Liver (tissue), 9 donors: Measurements from ENCODE around the gene GAPVD1. TPM values are rescaled to one million over a fixed set of nuclear protein-coding genes. Genes with fewer than 3 reads are reported as not detected.

Source experiments
- DNase-seq: peaks from one replicate; pipeline ENCODE4 v3.0.0-alpha.2; 2017; ENCODE audit warnings: low spot score
- H3K27ac ChIP-seq, 2 donors: one replicate each; pipeline ENCODE4 v1.7.0; 2013; ENCODE audit warnings: inconsistent platforms in 2 of 2, low read length in 2 of 2, control low read depth in 1 of 2, low read depth in 1 of 2, mild to moderate bottlenecking in 1 of 2
- H3K27me3 ChIP-seq, 4 donors: one replicate each; pipeline versions ENCODE4 v1.6.1 to v1.7.0; 2013; ENCODE audit warnings: low read length in 3 of 4, inconsistent platforms in 1 of 4, mild to moderate bottlenecking in 1 of 4, moderate library complexity in 1 of 4; ENCODE audit not compliant: control insufficient read depth in 4 of 4, insufficient read depth in 4 of 4
- H3K36me3 ChIP-seq, 4 donors: one replicate each; pipeline versions ENCODE4 v1.6.1 to v1.7.0; 2013; ENCODE audit warnings: low read length in 3 of 4, mild to moderate bottlenecking in 3 of 4, low read depth in 1 of 4, moderate library complexity in 1 of 4; ENCODE audit not compliant: control insufficient read depth in 4 of 4, insufficient read depth in 3 of 4
- H3K4me1 ChIP-seq, 4 donors: one replicate each; pipeline versions ENCODE4 v1.6.1 to v1.7.0; 2013; ENCODE audit warnings: low read length in 3 of 4, mild to moderate bottlenecking in 3 of 4, moderate library complexity in 1 of 4; ENCODE audit not compliant: control insufficient read depth in 4 of 4, insufficient read depth in 4 of 4
- H3K4me3 ChIP-seq, 3 donors: one replicate each; pipeline versions ENCODE4 v1.6.1 to v1.7.0; 2013; ENCODE audit warnings: low read length in 3 of 3, control low read depth in 1 of 3, low read depth in 1 of 3, mild to moderate bottlenecking in 1 of 3
- H3K9ac ChIP-seq, 2 donors: one replicate each; pipeline ENCODE4 v1.7.0; 2013; ENCODE audit warnings: low read length in 2 of 2, mild to moderate bottlenecking in 2 of 2, moderate library complexity in 2 of 2, control low read depth in 1 of 2, low read depth in 1 of 2
- H3K9me3 ChIP-seq, 4 donors: one replicate each; pipeline versions ENCODE4 v1.6.1 to v1.7.0; 2013; ENCODE audit warnings: low read length in 3 of 4; ENCODE audit not compliant: control insufficient read depth in 4 of 4
- ATF3 ChIP-seq: IDR thresholded peaks from 2 replicates; pipeline ENCODE4 v1.6.1; 2016; ENCODE audit warnings: antibody characterized with exemption
- EGR1 ChIP-seq, 2 donors: IDR thresholded peaks; 2 replicates each; pipeline ENCODE4 v1.6.1; 2016 to 2018; ENCODE audit warnings: antibody characterized with exemption in 2 of 2, low read depth in 2 of 2
- FOXA1 ChIP-seq: IDR thresholded peaks from 2 replicates; pipeline ENCODE4 v1.6.1; 2016; ENCODE audit warnings: antibody characterized with exemption
- FOXA2 ChIP-seq: IDR thresholded peaks from 2 replicates; pipeline ENCODE4 v1.6.1; 2016; ENCODE audit warnings: antibody characterized with exemption
- GABPA ChIP-seq, 2 donors: IDR thresholded peaks in 1 of 2; conservative IDR thresholded peaks in 1 of 2; 2 replicates each; pipeline ENCODE4 v1.6.1; 2016; ENCODE audit warnings: antibody characterized with exemption in 2 of 2, mild to moderate bottlenecking in 1 of 2, moderate library complexity in 1 of 2
- HNF4A ChIP-seq, 2 donors: conservative IDR thresholded peaks; 2 replicates each; pipeline ENCODE4 v1.6.1; 2016; ENCODE audit warnings: antibody characterized with exemption in 2 of 2, mild to moderate bottlenecking in 2 of 2
- HNF4G ChIP-seq: IDR thresholded peaks from 2 replicates; pipeline ENCODE4 v1.6.1; 2016; ENCODE audit warnings: antibody characterized with exemption
- JUND ChIP-seq, 2 donors: IDR thresholded peaks; 2 replicates each; pipeline ENCODE4 v1.6.1; 2016; ENCODE audit warnings: antibody characterized with exemption in 2 of 2
- NR2F2 ChIP-seq: IDR thresholded peaks from 2 replicates; pipeline ENCODE4 v1.6.1; 2016; ENCODE audit warnings: antibody characterized with exemption
- RAD21 ChIP-seq, 2 donors: IDR thresholded peaks; 2 replicates each; pipeline ENCODE4 v1.6.1; 2016; ENCODE audit warnings: antibody characterized with exemption in 2 of 2, mild to moderate bottlenecking in 2 of 2
- REST ChIP-seq: IDR thresholded peaks from 2 replicates; pipeline ENCODE4 v1.6.1; 2016; ENCODE audit warnings: antibody characterized with exemption, mild to moderate bottlenecking
- RXRA ChIP-seq, 2 donors: IDR thresholded peaks; 2 replicates each; pipeline ENCODE4 v1.6.1; 2017 to 2018; ENCODE audit warnings: antibody characterized with exemption in 2 of 2, mild to moderate bottlenecking in 1 of 2
- SP1 ChIP-seq: IDR thresholded peaks from 2 replicates; pipeline ENCODE4 v1.6.1; 2018; ENCODE audit warnings: antibody characterized with exemption, mild to moderate bottlenecking
- TAF1 ChIP-seq: conservative IDR thresholded peaks from 2 replicates; pipeline ENCODE4 v1.6.1; 2016; ENCODE audit warnings: antibody characterized with exemption, mild to moderate bottlenecking
- YY1 ChIP-seq: IDR thresholded peaks from 2 replicates; pipeline ENCODE4 v1.6.1; 2016; ENCODE audit warnings: antibody characterized with exemption, mild to moderate bottlenecking
- WGBS: extraction: QIAGEN DNeasy Blood & Tissue Kit; methylation state at CpG from one replicate; pipeline ENCODE4 v1.1.7; 2013; 5-methylcytosine and 5-hydroxymethylcytosine counted together
- polyA plus RNA-seq, 2 donors: library from polyadenylated mRNA; stranded (reverse) in 1 of 2; unstranded in 1 of 2; fragments of 200-250 nt in 1 of 2; fragments of >200 nt in 1 of 2; fragmentation: Nextera tagmentation in 1 of 2; extraction: Ambion mirVana in 1 of 2; gene quantifications; one replicate each; pipeline versions ENCODE4 v1.2.1 to v1.2.3, GENCODE V29; 2013 to 2015
- total RNA-seq, 2 donors: library from RNA; depleted of rRNA; stranded (reverse); fragments of >200 nt; gene quantifications; one replicate each; pipeline ENCODE4 v1.2.3, GENCODE V29; 2014
- TF ChIP-seq, protein P1 (sequence below): IDR thresholded peaks from 2 replicates; pipeline ENCODE4 v1.6.1; 2016; ENCODE audit warnings: antibody characterized with exemption
- TF ChIP-seq, protein P2 (sequence below): fragments of 150-350 bp; IDR thresholded peaks from 2 replicates; pipeline ENCODE4 v1.5.1; 2017; ENCODE audit warnings: improper control_type of control experiment, low read depth, low read length; ENCODE audit not compliant: missing input control
- TF ChIP-seq, protein P3 (sequence below): IDR thresholded peaks from 2 replicates; pipeline ENCODE4 v1.6.1; 2016; ENCODE audit warnings: antibody characterized with exemption
- donor health status: healthy.
- donor health status: healthy.
- donor health status: healthy.
- donor health status: healthy.
- donor health status: healthy.

The GAPVD1 gene
- total and polyA plus RNA-seq, 4 donors: 5.5 to 89.7 (median 28.6) TPM

- H3K9me3 ChIP-seq: no peaks in the 10 kb centered on the region
- H3K27ac ChIP-seq: no peak overlapping the region
- DNase-seq: no peak
- no peak overlapping the region for H3K9ac ChIP-seq
- TF ChIP-seq GABPA (IDR thresholded peaks at IDR 0.05 in 1 of 2, conservative IDR thresholded peaks at IDR 0.05 in 1 of 2): no peak
- TF ChIP-seq FOXA2: peak; percentile 76
- TF ChIP-seq, protein P1, sequence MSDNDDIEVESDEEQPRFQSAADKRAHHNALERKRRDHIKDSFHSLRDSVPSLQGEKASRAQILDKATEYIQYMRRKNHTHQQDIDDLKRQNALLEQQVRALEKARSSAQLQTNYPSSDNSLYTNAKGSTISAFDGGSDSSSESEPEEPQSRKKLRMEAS: no peak
- peak; percentile 18 to 50 for TF ChIP-seq RXRA (IDR thresholded peaks at IDR 0.05)
- TF ChIP-seq REST: no peak
- TF ChIP-seq, protein P2, sequence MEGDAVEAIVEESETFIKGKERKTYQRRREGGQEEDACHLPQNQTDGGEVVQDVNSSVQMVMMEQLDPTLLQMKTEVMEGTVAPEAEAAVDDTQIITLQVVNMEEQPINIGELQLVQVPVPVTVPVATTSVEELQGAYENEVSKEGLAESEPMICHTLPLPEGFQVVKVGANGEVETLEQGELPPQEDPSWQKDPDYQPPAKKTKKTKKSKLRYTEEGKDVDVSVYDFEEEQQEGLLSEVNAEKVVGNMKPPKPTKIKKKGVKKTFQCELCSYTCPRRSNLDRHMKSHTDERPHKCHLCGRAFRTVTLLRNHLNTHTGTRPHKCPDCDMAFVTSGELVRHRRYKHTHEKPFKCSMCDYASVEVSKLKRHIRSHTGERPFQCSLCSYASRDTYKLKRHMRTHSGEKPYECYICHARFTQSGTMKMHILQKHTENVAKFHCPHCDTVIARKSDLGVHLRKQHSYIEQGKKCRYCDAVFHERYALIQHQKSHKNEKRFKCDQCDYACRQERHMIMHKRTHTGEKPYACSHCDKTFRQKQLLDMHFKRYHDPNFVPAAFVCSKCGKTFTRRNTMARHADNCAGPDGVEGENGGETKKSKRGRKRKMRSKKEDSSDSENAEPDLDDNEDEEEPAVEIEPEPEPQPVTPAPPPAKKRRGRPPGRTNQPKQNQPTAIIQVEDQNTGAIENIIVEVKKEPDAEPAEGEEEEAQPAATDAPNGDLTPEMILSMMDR: no peak
- no peak for TF ChIP-seq RAD21 (IDR thresholded peaks at IDR 0.05)
- TF ChIP-seq HNF4A (conservative IDR thresholded peaks at IDR 0.05): peak; percentile 31 to 33
- no peak for TF ChIP-seq SP1
- no peak for TF ChIP-seq EGR1 (IDR thresholded peaks at IDR 0.05; ENCODE audit: low read depth in 2 of 2)
- TF ChIP-seq YY1: no peak
- no peak for TF ChIP-seq TAF1
- no peak for TF ChIP-seq JUND (IDR thresholded peaks at IDR 0.05)
- peak; percentile 11 for TF ChIP-seq HNF4G
- no peak for TF ChIP-seq ATF3
- peak; percentile 55 for TF ChIP-seq FOXA1
- TF ChIP-seq, protein P3, sequence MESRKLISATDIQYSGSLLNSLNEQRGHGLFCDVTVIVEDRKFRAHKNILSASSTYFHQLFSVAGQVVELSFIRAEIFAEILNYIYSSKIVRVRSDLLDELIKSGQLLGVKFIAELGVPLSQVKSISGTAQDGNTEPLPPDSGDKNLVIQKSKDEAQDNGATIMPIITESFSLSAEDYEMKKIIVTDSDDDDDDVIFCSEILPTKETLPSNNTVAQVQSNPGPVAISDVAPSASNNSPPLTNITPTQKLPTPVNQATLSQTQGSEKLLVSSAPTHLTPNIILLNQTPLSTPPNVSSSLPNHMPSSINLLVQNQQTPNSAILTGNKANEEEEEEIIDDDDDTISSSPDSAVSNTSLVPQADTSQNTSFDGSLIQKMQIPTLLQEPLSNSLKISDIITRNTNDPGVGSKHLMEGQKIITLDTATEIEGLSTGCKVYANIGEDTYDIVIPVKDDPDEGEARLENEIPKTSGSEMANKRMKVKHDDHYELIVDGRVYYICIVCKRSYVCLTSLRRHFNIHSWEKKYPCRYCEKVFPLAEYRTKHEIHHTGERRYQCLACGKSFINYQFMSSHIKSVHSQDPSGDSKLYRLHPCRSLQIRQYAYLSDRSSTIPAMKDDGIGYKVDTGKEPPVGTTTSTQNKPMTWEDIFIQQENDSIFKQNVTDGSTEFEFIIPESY: no peak
- TF ChIP-seq NR2F2: no peak
- H3K27me3 ChIP-seq: no peaks in the 10 kb centered on the region
- 35% methylated on average over 3 of the region's 3 CpGs for WGBS
- H3K4me1 ChIP-seq: peaks cover 4 to 10% (median 7%) of the 10 kb centered on the region in 4 donors
- no peak overlapping the region for H3K4me3 ChIP-seq
- H3K36me3 ChIP-seq: peaks cover 2 to 6% (median 4%) of the 10 kb centered on the region in 4 donors
These were observed 35.3 kb downstream of the GAPVD1 start for GRCh38 chr9:125296843-125297372.
